ENCODE data around the gene IFIT2.

GRCh38 chr10:89301232-89301631 lies 614 bp upstream of the IFIT2 start:
- TF ChIP-seq CTCF (IDR thresholded peaks at IDR 0.05; ENCODE audit: low read depth, low read length) (no peak), EZH2phosphoT487 (IDR thresholded peaks at IDR 0.05; ENCODE audit: low read depth) (no peak)

All from OCI-LY3 (cell line).